H1 (cell line): ENCODE measurements around the gene MICU1. TPM values are rescaled to one million over a fixed set of nuclear protein-coding genes. Genes with fewer than 3 reads are reported as not detected.

Experiments used
- CTCF ChIA-PET: fragments of 300-600 bp; sonication (Branson Sonifier 250); formaldehyde crosslinking; loops from one replicate; lab custom pipeline; 2021; ENCODE audit not compliant: partially characterized antibody; lab: Charles Lee
- POLR2A ChIA-PET: fragments of 300-600 bp; sonication (Branson Sonifier 250); formaldehyde crosslinking; loops from one replicate; lab custom pipeline; 2021; ENCODE audit warnings: inconsistent platforms; ENCODE audit not compliant: partially characterized antibody; lab: Charles Lee
- DNase-seq, 2 experiments: peaks; one replicate each; pipeline versions ENCODE4 v3.0.0 to v3.0.0-alpha.2; 2010 to 2022; ENCODE audit warnings: low spot score in 2 of 2, low read depth in 1 of 2, mixed read lengths in 1 of 2
- FAIRE-seq: peaks from 2 replicates; lab custom pipeline; 2011; peaks lifted over from hg19 to GRCh38; lab: Jason Lieb, UNC
- H2AFZ ChIP-seq: 2 replicates; pipeline ENCODE4 v1.8.1; 2012; ENCODE audit warnings: low read length, inconsistent platforms
- H2AK5ac ChIP-seq: 2 replicates; pipeline ENCODE4 v1.6.1; 2013; ENCODE audit warnings: low read depth, low read length
- H2BK120ac ChIP-seq: replicated peaks from 2 replicates; pipeline ENCODE3; 2013; ENCODE audit warnings: low read depth, low read length, inconsistent platforms
- H2BK12ac ChIP-seq: 2 replicates; pipeline ENCODE4 v1.6.1; 2013; ENCODE audit warnings: low read depth, low read length
- H2BK15ac ChIP-seq: 2 replicates; pipeline ENCODE4 v1.6.1; 2013; ENCODE audit warnings: low read length
- H2BK20ac ChIP-seq: 2 replicates; pipeline ENCODE4 v1.6.1; 2013; ENCODE audit warnings: low read length
- H2BK5ac ChIP-seq: 2 replicates; pipeline ENCODE4 v1.6.1; 2013; ENCODE audit warnings: low read depth, low read length
- H3K14ac ChIP-seq: 2 replicates; pipeline ENCODE4 v1.6.1; 2013; ENCODE audit warnings: inconsistent platforms; ENCODE audit not compliant: insufficient read length
- H3K18ac ChIP-seq: 2 replicates; pipeline ENCODE4 v1.6.1; 2013; ENCODE audit warnings: low read length; ENCODE audit errors: extremely low read depth
- H3K23ac ChIP-seq: 2 replicates; pipeline ENCODE4 v1.6.1; 2013; ENCODE audit warnings: inconsistent platforms; ENCODE audit not compliant: insufficient read length
- H3K23me2 ChIP-seq: 2 replicates; pipeline ENCODE4 v1.6.1; 2013; ENCODE audit warnings: low read depth, low read length
- H3K27ac ChIP-seq: 2 replicates; pipeline ENCODE4 v1.6.1; 2011; ENCODE audit warnings: low read depth, low read length, inconsistent platforms
- H3K27me3 ChIP-seq, 4 experiments: replicated peaks in 1 of 4; 1 replicate in 1 of 4; 2 replicates in 3 of 4; pipeline versions ENCODE4 v1.6.1 to v1.8.1; 2011 to 2013; ENCODE audit warnings: low read length in 3 of 4, mild to moderate bottlenecking in 3 of 4, inconsistent platforms in 2 of 4, mixed read lengths in 2 of 4, moderate library complexity in 1 of 4; ENCODE audit not compliant: control insufficient read depth in 3 of 4, insufficient read depth in 3 of 4; ENCODE audit errors: extremely low read depth in 1 of 4
- H3K36me3 ChIP-seq, 4 experiments: 2 replicates each; pipeline versions ENCODE4 v1.6.1 to v1.8.1; 2011 to 2013; ENCODE audit warnings: mild to moderate bottlenecking in 4 of 4, low read length in 3 of 4, moderate library complexity in 2 of 4, control low read depth in 1 of 4, inconsistent platforms in 1 of 4; ENCODE audit not compliant: insufficient read depth in 4 of 4, control insufficient read depth in 2 of 4
- H3K4ac ChIP-seq: replicated peaks from 2 replicates; pipeline ENCODE3; 2013; ENCODE audit warnings: low read length, low read depth, mixed read lengths, inconsistent platforms; ENCODE audit not compliant: insufficient read length
- H3K4me1 ChIP-seq, 4 experiments: replicated peaks in 1 of 4; 1 replicate in 1 of 4; 2 replicates in 3 of 4; pipeline versions ENCODE4 v1.6.1 to v1.8.1; 2011 to 2013; ENCODE audit warnings: low read length in 3 of 4, inconsistent platforms in 2 of 4, mixed read lengths in 1 of 4; ENCODE audit not compliant: insufficient read depth in 4 of 4, control insufficient read depth in 3 of 4
- H3K4me2 ChIP-seq, 2 experiments: 2 replicates each; pipeline versions ENCODE4 v1.6.1 to v1.8.1; 2011 to 2013; ENCODE audit warnings: low read depth in 2 of 2, low read length in 2 of 2, control low read depth in 1 of 2, inconsistent platforms in 1 of 2, mild to moderate bottlenecking in 1 of 2; ENCODE audit not compliant: insufficient read depth in 1 of 2
- H3K4me3 ChIP-seq, 4 experiments: fragments of 200-600, 300-600 bp in 1 of 4; sonication (generic), shearing (Covaris generic), sonication (Bioruptor Twin) in 1 of 4; 2 replicates each; pipeline versions ENCODE4 v1.5.1 to v1.8.1; 2011 to 2016; ENCODE audit warnings: low read length in 4 of 4, low read depth in 3 of 4, control low read depth in 2 of 4, inconsistent platforms in 2 of 4, mild to moderate bottlenecking in 2 of 4, mixed read lengths in 1 of 4, moderate library complexity in 1 of 4; ENCODE audit not compliant: insufficient read depth in 2 of 4; ENCODE audit errors: extremely low read depth in 1 of 4
- H3K56ac ChIP-seq: replicated peaks from 2 replicates; pipeline ENCODE3; 2013; ENCODE audit warnings: low read depth, mild to moderate bottlenecking, mixed read lengths, low read length, inconsistent platforms; ENCODE audit not compliant: insufficient read length
- H3K79me1 ChIP-seq: 2 replicates; pipeline ENCODE4 v1.6.1; 2013; ENCODE audit warnings: low read depth, low read length, control low read depth
- H3K79me2 ChIP-seq, 2 experiments: 2 replicates each; pipeline versions ENCODE4 v1.6.1 to v1.8.1; 2012 to 2013; ENCODE audit warnings: low read length in 2 of 2, mild to moderate bottlenecking in 2 of 2, inconsistent platforms in 1 of 2; ENCODE audit not compliant: insufficient read depth in 2 of 2, control insufficient read depth in 1 of 2
- H3K9ac ChIP-seq, 4 experiments: replicated peaks in 1 of 4; 1 replicate in 1 of 4; 2 replicates in 3 of 4; pipeline versions ENCODE4 v1.6.1 to v1.8.1; 2011 to 2013; ENCODE audit warnings: low read depth in 3 of 4, low read length in 3 of 4, control low read depth in 2 of 4, mild to moderate bottlenecking in 2 of 4, moderate library complexity in 2 of 4, inconsistent platforms in 1 of 4; ENCODE audit errors: extremely low read depth in 1 of 4
- H3K9me3 ChIP-seq, 2 experiments: 2 replicates each; pipeline versions ENCODE4 v1.6.1 to v1.8.1; 2012 to 2013; ENCODE audit warnings: mild to moderate bottlenecking in 2 of 2, moderate library complexity in 2 of 2, control low read depth in 1 of 2, inconsistent platforms in 1 of 2, low read depth in 1 of 2, low read length in 1 of 2, mixed read lengths in 1 of 2; ENCODE audit not compliant: insufficient read depth in 2 of 2
- H4K20me1 ChIP-seq, 2 experiments: replicated peaks in 1 of 2; 2 replicates each; pipeline versions ENCODE3 to v1.8.1; 2011 to 2013; ENCODE audit warnings: inconsistent platforms in 2 of 2, low read length in 2 of 2, mild to moderate bottlenecking in 1 of 2; ENCODE audit not compliant: insufficient read depth in 2 of 2, control insufficient read depth in 1 of 2
- H4K5ac ChIP-seq: 2 replicates; pipeline ENCODE4 v1.6.1; 2013; ENCODE audit warnings: low read length, low read depth, mixed read lengths, inconsistent platforms; ENCODE audit not compliant: insufficient read length
- H4K8ac ChIP-seq: 2 replicates; pipeline ENCODE4 v1.8.0; 2013; ENCODE audit warnings: mild to moderate bottlenecking, moderate library complexity, low read length, inconsistent platforms; ENCODE audit not compliant: insufficient read depth; ENCODE audit errors: extremely low read depth
- H4K91ac ChIP-seq: replicated peaks from 2 replicates; pipeline ENCODE3; 2013; ENCODE audit warnings: low read length, mixed read lengths, inconsistent platforms; ENCODE audit not compliant: insufficient read length
- HDAC2 ChIP-seq, 2 experiments: fragments of 300-600 bp in 1 of 2; sonication (generic) in 1 of 2; IDR thresholded peaks; 2 replicates each; pipeline ENCODE4 v1.6.1; 2011 to 2012; ENCODE audit warnings: low read depth in 2 of 2, low read length in 2 of 2, mild to moderate bottlenecking in 2 of 2, moderate library complexity in 2 of 2, borderline replicate concordance in 1 of 2, inconsistent platforms in 1 of 2
- KDM4A ChIP-seq: IDR thresholded peaks from one replicate; pipeline ENCODE4 v1.7.1; 2012; ENCODE audit warnings: low read depth, mild to moderate bottlenecking, moderate library complexity, low read length, inconsistent platforms; ENCODE audit not compliant: severe bottlenecking
- ZNF274 ChIP-seq: IDR thresholded peaks from 2 replicates; pipeline ENCODE4 v1.7.0; 2012; ENCODE audit warnings: low read length, borderline replicate concordance; ENCODE audit errors: extremely low read depth
- WGBS, 2 experiments: shearing (Covaris generic) in 1 of 2; methylation state at CpG; one replicate each; pipeline versions ENCODE4 v1.1.6 to v1.1.7; 2013 to 2015; ENCODE audit warnings: low lambda C conversion rate in 2 of 2, mixed read lengths in 2 of 2, inconsistent platforms in 1 of 2, low coverage in 1 of 2, missing lambda C conversion rate in 1 of 2; ENCODE audit not compliant: insufficient replicate concordance in 2 of 2, insufficient coverage in 1 of 2, insufficient read length in 1 of 2; ENCODE audit errors: extremely low coverage in 1 of 2, missing lambda C conversion rate in 1 of 2; 5-methylcytosine and 5-hydroxymethylcytosine counted together
- long read RNA-seq, 2 experiments: library from RNA in 1 of 2; library from capped mRNA in 1 of 2; stranded (forward); transcript quantifications; one replicate each; pipeline ENCODE4 v2.0.0, GENCODE V29; 2021; ENCODE audit warnings: inconsistent platforms in 1 of 2
- polyA minus RNA-seq, 3 experiments: library from RNA; depleted of rRNA, polyadenylated mRNA; stranded (reverse); fragments of >200 nt; gene quantifications; 1 replicate in 2 of 3; 2 replicates in 1 of 3; pipeline ENCODE4 v1.2.3, GENCODE V29; 2011
- polyA plus RNA-seq, 7 experiments: library from polyadenylated mRNA; depleted of rRNA in 3 of 7; stranded (reverse) in 5 of 7; unstranded in 2 of 7; fragments of >200 nt in 5 of 7; fragments of 200-250 nt in 2 of 7; gene quantifications; 1 replicate in 5 of 7; 2 replicates in 1 of 7; 4 replicates in 1 of 7; pipeline versions ENCODE4 v1.2.1 to v1.2.3, GENCODE V29; 2011 to 2013; ENCODE audit warnings: missing spikeins in 2 of 7, mixed read lengths in 2 of 7
- total RNA-seq: library from RNA; stranded (reverse); fragmentation: NEBNext Ultra II Directional; extraction: Animal tissue kit (Norgen Biotek cat#: 25700); gene quantifications from 2 replicates; pipeline ENCODE4 v1.2.1, GENCODE V29; 2021
- TF ChIP-seq, protein P1 (sequence below): IDR thresholded peaks from 2 replicates; pipeline ENCODE4 v1.6.1; 2012; ENCODE audit warnings: inconsistent platforms

MICU1 gene, protein sequence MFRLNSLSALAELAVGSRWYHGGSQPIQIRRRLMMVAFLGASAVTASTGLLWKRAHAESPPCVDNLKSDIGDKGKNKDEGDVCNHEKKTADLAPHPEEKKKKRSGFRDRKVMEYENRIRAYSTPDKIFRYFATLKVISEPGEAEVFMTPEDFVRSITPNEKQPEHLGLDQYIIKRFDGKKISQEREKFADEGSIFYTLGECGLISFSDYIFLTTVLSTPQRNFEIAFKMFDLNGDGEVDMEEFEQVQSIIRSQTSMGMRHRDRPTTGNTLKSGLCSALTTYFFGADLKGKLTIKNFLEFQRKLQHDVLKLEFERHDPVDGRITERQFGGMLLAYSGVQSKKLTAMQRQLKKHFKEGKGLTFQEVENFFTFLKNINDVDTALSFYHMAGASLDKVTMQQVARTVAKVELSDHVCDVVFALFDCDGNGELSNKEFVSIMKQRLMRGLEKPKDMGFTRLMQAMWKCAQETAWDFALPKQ
- 36.1 and 36.7 TPM in 2 replicates for total RNA-seq
- polyA plus RNA-seq (2011; rRNA removed), result 18.0 and 18.5 TPM in 2 replicates
- polyA plus RNA-seq (2011; cell fraction: cytosol; rRNA removed), result 17.4 TPM
- 15.0 TPM for polyA plus RNA-seq (2011; cell fraction: nucleus; rRNA removed)
- 31.1 to 32.1 TPM (median 31.4 TPM) in 4 replicates for polyA plus RNA-seq (2012, experiment 1 of 2)
- polyA plus RNA-seq (2012, experiment 2 of 2), result 11.7 TPM
- 24.8 TPM for polyA plus RNA-seq (2013, experiment 1 of 2)
- 24.5 TPM for polyA plus RNA-seq (2013, experiment 2 of 2)
- polyA minus RNA-seq (2011; rRNA and poly(A)+ RNA removed), result 19.2 and 21.0 TPM in 2 replicates
- 6.9 TPM for polyA minus RNA-seq (2011; cell fraction: cytosol; rRNA and poly(A)+ RNA removed)
- polyA minus RNA-seq (2011; cell fraction: nucleus; rRNA and poly(A)+ RNA removed), result 29.0 TPM
- long read RNA-seq, experiment 1, transcript MICU1-201 (12 exons, 2,383 nt), result major isoform, 5 of 23 reads
- long read RNA-seq, experiment 1, partial matches to known transcripts, result 12 of 23 reads
- long read RNA-seq, experiment 1, other reads (novel, unspliced or antisense), result 6 of 23 reads
- long read RNA-seq, experiment 2, transcript MICU1-201 (12 exons, 2,383 nt), result major isoform, 50 of 69 reads
- long read RNA-seq, experiment 2, partial matches to known transcripts, result 12 of 69 reads
- long read RNA-seq, experiment 2, other reads (novel, unspliced or antisense), result 5 of 69 reads

DNA sequence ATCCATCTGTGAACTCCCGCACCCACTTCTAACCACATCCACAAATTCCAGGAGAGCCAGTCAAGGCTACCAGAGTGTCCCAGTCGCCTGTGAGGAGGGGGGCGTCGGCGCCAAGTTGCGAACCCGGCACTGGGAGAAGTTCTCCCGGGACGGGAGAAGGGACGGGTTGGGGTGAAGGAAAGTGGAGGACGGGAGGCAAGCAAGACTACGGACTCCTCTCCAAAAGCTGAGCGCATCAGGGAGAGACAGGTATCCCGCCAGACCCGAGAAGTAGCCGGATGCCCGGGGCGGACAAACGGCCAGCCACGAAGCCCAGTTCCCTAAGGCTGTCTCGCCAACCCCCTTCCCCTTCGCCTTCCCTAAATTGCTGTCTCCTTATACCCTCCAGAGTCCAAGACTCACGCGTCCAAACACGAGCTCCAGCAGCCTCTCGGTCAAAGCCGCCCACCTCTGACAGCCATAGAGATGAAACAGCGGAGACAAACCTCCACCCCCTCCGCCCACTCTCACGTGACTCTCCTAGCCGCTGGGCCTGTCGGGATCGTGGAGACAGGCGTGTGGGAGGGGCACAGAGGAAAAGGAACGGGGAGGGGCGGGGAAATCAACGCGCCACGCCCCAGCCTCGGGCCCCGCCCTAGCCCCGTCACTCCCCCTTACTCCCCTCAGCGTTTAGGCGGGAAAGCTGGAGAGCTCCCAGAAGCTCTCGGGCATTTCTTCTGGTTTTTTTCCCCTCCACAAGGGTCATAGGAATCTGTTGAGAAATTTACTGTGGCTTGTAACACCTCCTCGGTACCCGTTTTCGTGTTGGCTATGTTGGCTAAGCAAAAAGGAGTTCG lies at the start of gene MICU1:
Gene MICU1 (minus strand): TSS at position 472 of the 836 bp plus-strand sequence. CDS start 59,286 bp downstream, outside the sequence.
- ChIA-PET POLR2A (interaction anchor here (0.9 to 1.9 kb wide), 7 partner anchors 10 to 273 kb away, joined by 3 to 10 read pairs (median 3); partner anchors contain the start of genes DNAJB12 and MCU), CTCF (no interaction called here)
- Histone ChIP-seq H2AFZ (peak within 1 kb of the TSS; percentile 79), H3K23ac (no peak within 1 kb of the TSS), H2AK5ac (no peak within 1 kb of the TSS), H3K79me2 (peaks cover 0 to 25% of the 10 kb centered on the region in 2 experiments; a peak in 3 of 4 replicates), H3K4me3 (peak within 1 kb of the TSS; percentile 84 to 100 (median 94)), H3K23me2 (no peaks in the 10 kb centered on the region; the same call in 1 of the 2 replicates), H3K14ac (no peak within 1 kb of the TSS), H2BK5ac (peak within 1 kb of the TSS; percentile 76), H2BK12ac (no peak within 1 kb of the TSS), H2BK120ac (no peak within 1 kb of the TSS), H4K8ac (no peak within 1 kb of the TSS; the same call in 1 of the 2 replicates), H4K91ac (no peak within 1 kb of the TSS), H3K4ac (no peak within 1 kb of the TSS), H3K9ac (peak within 1 kb of the TSS; percentile 64 to 85 (median 72)), H3K4me1 (no peaks in the 10 kb centered on the region), H3K27ac (peak within 1 kb of the TSS; percentile 57; the same call in 1 of the 2 replicates), H3K79me1 (peaks cover 7% of the 10 kb centered on the region), H3K4me2 (peak within 1 kb of the TSS; percentile 72 to 82), H2BK15ac (0 out of 2 replicates have a peak within 1 kb of the TSS, but pooled peaks have one; percentile 46), H3K9me3 (no peaks in the 10 kb centered on the region), H4K20me1 (peaks cover 0 to 1% of the 10 kb centered on the region in 2 experiments), H3K27me3 (no peaks in the 10 kb centered on the region), H3K36me3 (no peaks in the 10 kb centered on the region), H3K18ac (peak within 1 kb of the TSS; percentile 89; the same call in 1 of the 2 replicates), H4K5ac (no peak within 1 kb of the TSS), H2BK20ac (no peak within 1 kb of the TSS), H3K56ac (no peak within 1 kb of the TSS)
- 3% methylated on average over 24 of the region's 49 CpGs; no CpG with 5 or more reads in 1 of the 2 experiments for WGBS, 2 experiments
- peak; percentile 90 to 93 for DNase-seq
- FAIRE-seq, result peak; percentile 63
- peak; percentile 66 to 86; a peak in 2 of 4 replicates for TF ChIP-seq HDAC2 (IDR thresholded peaks at IDR 0.05; ENCODE audit: borderline replicate concordance in 1 of 2, low read depth in 2 of 2, low read length in 2 of 2)
- TF ChIP-seq ZNF274, result no peak
- TF ChIP-seq, protein P1, sequence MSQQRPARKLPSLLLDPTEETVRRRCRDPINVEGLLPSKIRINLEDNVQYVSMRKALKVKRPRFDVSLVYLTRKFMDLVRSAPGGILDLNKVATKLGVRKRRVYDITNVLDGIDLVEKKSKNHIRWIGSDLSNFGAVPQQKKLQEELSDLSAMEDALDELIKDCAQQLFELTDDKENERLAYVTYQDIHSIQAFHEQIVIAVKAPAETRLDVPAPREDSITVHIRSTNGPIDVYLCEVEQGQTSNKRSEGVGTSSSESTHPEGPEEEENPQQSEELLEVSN, result peak; percentile 94
- peak; percentile 86 for TF ChIP-seq KDM4A
